GM18498 (cell line): ENCODE measurements around the gene ING5.

ENCODE experiments used
- ATAC-seq: cut with Tn5 transposase; IDR thresholded peaks from one replicate; pipeline ENCODE4 v1.9.1; 2021; ENCODE audit warnings: mild to moderate bottlenecking, moderate library complexity; ENCODE audit not compliant: unreplicated experiment

The ING5 gene

DNA sequence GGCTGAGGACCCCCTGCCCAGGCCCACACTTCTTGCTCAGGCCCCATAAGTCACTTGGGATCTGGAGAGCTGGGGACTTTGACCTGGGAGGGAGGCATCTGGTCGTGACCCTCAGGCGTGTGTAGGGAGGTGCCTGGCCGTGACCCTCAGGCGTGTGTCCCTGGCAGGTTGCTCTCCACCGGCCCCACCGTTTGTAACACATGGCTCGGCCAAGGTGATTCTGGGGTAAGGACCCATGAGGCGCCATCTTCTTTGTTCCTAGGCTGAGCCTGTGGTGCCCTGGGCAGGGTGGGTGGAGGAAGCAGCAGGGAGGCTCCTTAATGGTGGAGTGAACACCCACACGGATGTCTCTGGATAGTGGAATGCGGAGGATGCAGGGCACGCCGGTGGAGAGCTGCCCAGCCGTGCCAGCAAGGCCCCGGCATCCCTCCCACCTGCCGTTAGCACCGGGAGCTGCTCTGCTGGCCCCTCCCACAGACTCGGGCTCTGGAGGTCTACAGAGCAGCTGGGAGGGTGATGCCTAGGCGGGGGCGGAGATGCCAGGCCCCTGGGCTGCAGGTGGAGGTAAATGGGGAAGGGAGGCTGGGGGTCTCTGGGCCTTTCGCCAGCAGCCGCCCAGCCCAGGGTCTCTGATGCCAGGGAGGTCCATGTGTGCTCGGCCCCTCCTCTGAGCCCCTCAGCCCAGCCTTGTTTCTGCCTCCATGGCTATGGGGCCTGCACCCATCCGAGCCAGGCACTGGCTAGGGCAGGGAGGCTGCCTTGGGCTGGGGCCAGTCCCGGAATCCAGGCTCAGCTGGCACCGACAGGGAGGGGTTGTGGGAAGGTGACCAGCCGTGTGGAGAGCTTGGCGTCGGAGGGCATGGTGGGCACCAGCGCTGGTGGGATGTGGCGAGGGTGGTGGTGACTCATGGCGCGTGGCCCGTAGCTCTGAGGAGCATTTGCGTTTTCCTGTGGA, 73.7 kb downstream of the ING5 start:
- no peak for ATAC-seq

- ATAC-seq: no peak
Measured at GRCh38 chr2:241776336-241777169, 74.7 kb downstream of the ING5 start, which contains the start of gene GAL3ST2. Gene GAL3ST2, plus strand, starts transcription at chr2:241776822. Its CDS starts 134 bp downstream, at chr2:241776956.

DNA sequence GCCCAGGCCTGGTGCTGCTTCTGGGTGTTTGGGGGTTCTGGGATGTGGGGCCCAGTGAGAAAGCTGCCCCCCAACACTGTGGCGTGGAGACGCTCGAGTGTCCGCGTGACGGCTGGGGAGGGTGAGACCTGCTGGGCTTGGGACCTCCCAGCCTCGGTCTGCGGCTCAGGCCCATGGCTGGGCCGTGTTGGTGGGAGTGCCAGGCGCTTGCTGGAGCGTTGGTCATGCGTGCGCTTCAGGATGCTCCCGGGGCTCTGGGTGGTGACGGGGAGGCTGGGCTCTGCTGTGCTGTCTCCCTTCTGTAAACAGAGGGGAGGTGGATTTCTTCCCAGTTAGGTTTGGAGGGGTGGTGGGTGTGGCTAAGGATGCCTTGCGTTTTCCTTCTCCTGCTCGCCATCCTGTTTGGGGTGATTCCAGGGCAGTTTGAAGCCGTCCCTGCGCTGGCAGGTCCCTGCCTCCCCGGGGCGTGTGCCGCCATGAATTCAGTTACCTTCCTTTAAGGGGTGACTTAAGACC, 75.4 kb downstream of the ING5 start:
- ATAC-seq: no peak

GRCh38 chr2:241777686-241778627, 76.1 kb downstream of the ING5 start:
- no peak for ATAC-seq
